Activated CD4-positive, alpha-beta T cell treated with anti-CD3 and anti-CD28 coated beads for 36 hours (primary cell): ENCODE measurements around the gene NRL. TPM values are rescaled to one million over a fixed set of nuclear protein-coding genes. Genes with fewer than 3 reads are reported as not detected.

Experiments
- ATAC-seq: fragments of 200-7000 bp; cut with Tn5 transposase; one replicate; pipeline ENCODE4 v1.10.0; 2021; ENCODE audit warnings: mild to moderate bottlenecking, moderate library complexity
- CTCF ChIA-PET: fragments of 350-600 bp; sonication (Branson Sonifier 250); formaldehyde crosslinking; loops from one replicate; lab custom pipeline; 2021; ENCODE audit warnings: antibody characterized with exemption; lab: Charles Lee
- POLR2A ChIA-PET: fragments of 350-600 bp; sonication (Branson Sonifier 250); formaldehyde crosslinking; loops from one replicate; lab custom pipeline; 2021; ENCODE audit warnings: antibody characterized with exemption, inconsistent platforms; lab: Charles Lee
- DNase-seq: peaks from one replicate; pipeline ENCODE4 v3.0.0-alpha.2; 2020
- H3K27ac Mint-ChIP-seq: one replicate; pipeline ENCODE4 v1.8.0; 2021; ENCODE audit warnings: mixed read lengths
- H3K27me3 Mint-ChIP-seq: one replicate; pipeline ENCODE4 v1.8.0; 2021; ENCODE audit warnings: mixed read lengths
- H3K36me3 Mint-ChIP-seq: one replicate; pipeline ENCODE4 v1.8.0; 2021; ENCODE audit warnings: low read depth, mixed read lengths
- H3K4me1 Mint-ChIP-seq: one replicate; pipeline ENCODE4 v1.8.0; 2021; ENCODE audit warnings: mixed read lengths
- H3K4me3 Mint-ChIP-seq: one replicate; pipeline ENCODE4 v1.8.0; 2021; ENCODE audit warnings: mild to moderate bottlenecking, moderate library complexity, mixed read lengths
- H3K9me3 Mint-ChIP-seq: one replicate; pipeline ENCODE4 v1.8.0; 2021; ENCODE audit warnings: low read depth, mixed read lengths
- intact Hi-C, 2 experiments: fragments of 100-400 bp; cut with DNase I in 1 of 2; cut with micrococcal nuclease in 1 of 2; formaldehyde crosslinking; loops; one replicate each; pipeline versions ENCODE4 v1.14.2 to v1.15.1; 2022 to 2024; cut with DNase I, micrococcal nuclease
- total RNA-seq, 2 experiments: library from RNA; stranded (reverse); gene quantifications; one replicate each; pipeline ENCODE4 v1.2.3, GENCODE V29; 2021

NRL gene
- total RNA-seq, 2 experiments from 2014 or later: 1.5 to 1.6 TPM

DNA sequence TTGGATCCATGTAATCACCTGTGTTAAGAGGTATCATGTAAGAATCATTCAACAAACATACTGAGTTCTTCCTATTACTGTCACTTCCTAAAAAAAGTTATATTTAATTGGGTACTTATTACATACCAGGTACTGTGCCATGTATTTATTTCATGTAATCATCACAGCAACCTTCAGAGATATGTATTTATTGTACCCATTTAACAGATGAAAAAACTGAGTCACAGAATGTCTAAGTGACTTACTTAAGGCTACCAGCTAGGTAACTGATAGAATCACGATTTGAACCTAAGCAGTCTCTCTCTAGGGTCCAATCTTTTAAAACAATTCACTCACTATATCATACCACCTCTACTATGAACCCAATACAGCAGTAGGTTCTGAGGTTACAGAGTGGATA, 29.7 kb upstream of the NRL start:
- no peak for ATAC-seq
- peaks cover 72% of the 10 kb centered on the region for H3K36me3 Mint-ChIP-seq
- H3K4me3 Mint-ChIP-seq: peak overlapping the region; percentile 94
- ChIA-PET CTCF (interaction anchor here (0.8 to 2.6 kb wide), 2 partner anchors 17 to 30 kb away, joined by 3 to 16 read pairs; partner anchors contain the start of gene IRF9), POLR2A (interaction anchor here (1.3 to 4.1 kb wide), 3 partner anchors 16 to 30 kb away, joined by 3 to 36 read pairs (median 3); partner anchors contain the start of gene IRF9)
- peak overlapping the region; percentile 97 for H3K27ac Mint-ChIP-seq
- intact Hi-C loops: loop anchor here in 1 of 2 experiments (10.0 kb wide), 3 partner anchors 680 to 1110 kb away; partner anchors contain the start of genes ACIN1, C14orf119, NGDN and PSMB5
- no peaks in the 10 kb centered on the region for H3K27me3 Mint-ChIP-seq
- DNase-seq: no peak
- H3K9me3 Mint-ChIP-seq: no peaks in the 10 kb centered on the region
- H3K4me1 Mint-ChIP-seq: peaks cover 57% of the 10 kb centered on the region

DNA sequence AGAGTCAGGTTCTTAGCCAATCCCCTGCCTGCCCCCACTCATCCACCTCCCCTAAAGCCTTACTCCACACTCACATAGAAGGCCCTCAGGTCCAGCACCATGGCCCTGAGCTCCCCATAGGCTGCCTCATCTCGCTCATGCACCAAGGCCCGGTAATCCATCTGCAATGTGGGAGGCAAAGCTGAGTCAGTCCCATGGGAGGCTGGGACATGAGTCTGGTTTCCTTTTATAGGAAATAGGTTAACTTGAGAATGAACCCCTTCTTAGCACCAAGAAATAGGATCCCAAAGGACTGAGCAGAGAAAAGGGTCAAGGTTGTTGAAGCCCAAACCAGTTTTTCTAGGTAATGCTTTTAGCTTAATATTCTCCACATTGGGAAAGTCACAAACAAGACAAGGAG, 28.8 kb upstream of the NRL start:
- H3K36me3 Mint-ChIP-seq: peaks cover 74% of the 10 kb centered on the region
- ChIA-PET POLR2A (interaction anchor here (1.3 kb wide), 2 partner anchors 17 to 29 kb away, joined by 3 read pairs; partner anchors contain the start of gene IRF9), CTCF (interaction anchor here (0.7 to 2.6 kb wide), 4 partner anchors 17 to 164 kb away, joined by 3 to 16 read pairs (median 4); partner anchors contain the start of genes CIDEB, DCAF11, IRF9 and NRL)
- peak overlapping the region; percentile 19 for H3K27ac Mint-ChIP-seq
- H3K27me3 Mint-ChIP-seq: no peaks in the 10 kb centered on the region
- no peak for ATAC-seq
- DNase-seq: no peak
- H3K9me3 Mint-ChIP-seq: no peaks in the 10 kb centered on the region
- peaks cover 57% of the 10 kb centered on the region for H3K4me1 Mint-ChIP-seq
- intact Hi-C loops: loop anchor here in 1 of 2 experiments (10.0 kb wide), 3 partner anchors 679 to 1109 kb away; partner anchors contain the start of genes ACIN1, C14orf119, NGDN and PSMB5
- H3K4me3 Mint-ChIP-seq: no peak overlapping the region

DNA sequence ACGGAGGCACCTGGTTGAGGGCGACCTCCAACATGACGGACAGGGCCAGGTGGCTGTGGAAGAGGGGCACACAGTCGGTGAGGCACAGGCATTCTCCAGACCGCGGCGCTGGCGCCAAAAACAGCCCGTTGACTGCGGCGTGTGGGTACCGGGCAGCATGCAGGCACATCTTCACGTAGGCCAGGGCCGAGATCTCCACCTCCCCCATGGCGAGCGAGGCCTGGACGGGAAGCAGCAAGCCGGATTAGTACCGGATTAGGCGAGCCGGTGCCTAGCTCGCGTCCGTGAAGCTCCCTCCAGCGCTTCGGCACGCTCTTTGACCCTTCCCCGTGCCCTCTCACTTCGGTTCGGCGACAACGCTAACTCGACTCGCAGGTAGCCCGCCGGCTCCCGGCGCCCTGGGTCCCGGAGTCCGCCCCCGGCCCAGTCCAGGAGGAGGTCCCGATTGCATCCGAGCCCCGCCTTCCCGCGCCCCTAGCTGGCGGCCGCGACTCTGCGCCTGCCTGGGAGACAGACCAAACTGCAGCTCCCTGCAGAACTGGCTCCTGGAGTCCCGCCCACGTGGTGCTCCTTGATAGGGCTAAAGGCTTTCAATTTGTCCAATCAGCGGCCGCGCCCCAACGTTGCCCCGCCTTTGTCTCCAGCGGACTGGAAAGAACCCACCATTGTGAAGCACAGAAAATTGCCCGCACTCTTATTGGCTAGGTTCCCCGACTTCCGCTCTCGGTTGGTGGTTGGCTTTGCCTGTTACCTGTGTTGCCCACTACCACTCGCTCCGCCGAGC, 26.5 kb upstream of the NRL start, which contains the start of gene EMC9:
EMC9 (minus strand) TSS at position 495 of the 784 bp plus-strand sequence; CDS start at position 208, 287 bp downstream.
- no peaks in the 10 kb centered on the region for H3K9me3 Mint-ChIP-seq
- peaks cover 66% of the 10 kb centered on the region for H3K4me1 Mint-ChIP-seq
- peaks cover 84% of the 10 kb centered on the region for H3K36me3 Mint-ChIP-seq
- intact Hi-C loops: loop anchor here (1.0 to 10.0 kb wide), 13 partner anchors 20 to 1106 kb away; partner anchors contain the start of genes DCAF11 (in 2 of the 2), GMPR2 (in 2 of the 2), IRF9 (in 2 of the 2) and NEDD8 (in 2 of the 2)
- peak within 1 kb of the TSS; percentile 97 for H3K27ac Mint-ChIP-seq
- peak; percentile 100 for DNase-seq
- no peaks in the 10 kb centered on the region for H3K27me3 Mint-ChIP-seq
- CTCF ChIA-PET: interaction anchor here (0.5 to 1.6 kb wide), 9 partner anchors 20 to 167 kb away, joined by 3 to 15 read pairs (median 3); partner anchors contain the start of genes CIDEB, DCAF11, IRF9 and NRL
- POLR2A ChIA-PET: interaction anchor here (0.6 to 1.9 kb wide), 14 partner anchors 10 to 289 kb away, joined by 3 to 19 read pairs (median 5); partner anchors contain the start of genes CHMP4A, DCAF11, IRF9 and KHNYN
- peak within 1 kb of the TSS; percentile 88 for H3K4me3 Mint-ChIP-seq
- ATAC-seq: peak; percentile 87

DNA sequence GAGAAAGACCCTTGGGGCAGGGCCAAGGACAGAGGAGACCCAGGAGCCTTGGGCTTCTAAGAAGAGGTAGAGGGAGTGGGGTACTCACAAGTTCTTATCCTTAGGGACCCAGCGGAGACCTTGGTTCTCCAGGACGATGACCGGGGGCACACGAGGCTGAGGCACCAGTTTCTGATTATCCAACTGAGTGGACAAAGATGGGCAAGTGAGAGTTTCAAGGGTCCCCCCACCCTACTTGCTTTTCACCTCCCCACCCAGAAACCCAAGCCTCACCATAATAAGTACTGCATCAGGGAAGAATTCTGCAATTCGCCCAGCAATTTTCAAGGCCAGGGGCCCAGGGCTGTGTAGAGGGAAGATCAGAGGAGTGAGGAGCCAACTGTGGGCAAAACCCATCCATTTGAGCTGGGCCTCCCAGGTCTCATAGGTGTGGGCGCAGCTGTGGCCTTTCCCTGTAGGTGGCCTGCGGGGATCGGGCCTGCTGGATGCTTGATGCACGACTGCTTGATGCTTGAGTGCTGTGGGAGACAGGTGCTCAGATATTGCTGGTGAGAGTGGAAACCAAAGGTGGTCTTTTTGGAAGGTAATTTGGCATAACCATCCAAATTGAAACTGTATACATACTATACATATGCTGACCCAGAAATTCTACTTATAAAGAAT, 24.7 kb upstream of the NRL start:
- H3K4me3 Mint-ChIP-seq: peak overlapping the region; percentile 88
- peak overlapping the region; percentile 78 for H3K27ac Mint-ChIP-seq
- peaks cover 59% of the 10 kb centered on the region for H3K4me1 Mint-ChIP-seq
- POLR2A ChIA-PET: interaction anchor here (1.1 kb wide), 2 partner anchors 8 to 25 kb away, joined by 3 to 4 read pairs; partner anchors contain the start of genes DCAF11, NRL and RNF31
- H3K36me3 Mint-ChIP-seq: peaks cover 67% of the 10 kb centered on the region
- CTCF ChIA-PET: interaction anchor here (0.7 to 2.5 kb wide), 3 partner anchors 31 to 36 kb away, joined by 3 to 9 read pairs (median 4); no protein-coding TSS in a partner anchor
- intact Hi-C loops: loop anchor here in 1 of 2 experiments (5.0 kb wide), 1 partner anchor 293 kb away; no protein-coding TSS in a partner anchor
- no peaks in the 10 kb centered on the region for H3K9me3 Mint-ChIP-seq
- H3K27me3 Mint-ChIP-seq: no peaks in the 10 kb centered on the region
- DNase-seq (peak; percentile 61), ATAC-seq (no peak)

DNA sequence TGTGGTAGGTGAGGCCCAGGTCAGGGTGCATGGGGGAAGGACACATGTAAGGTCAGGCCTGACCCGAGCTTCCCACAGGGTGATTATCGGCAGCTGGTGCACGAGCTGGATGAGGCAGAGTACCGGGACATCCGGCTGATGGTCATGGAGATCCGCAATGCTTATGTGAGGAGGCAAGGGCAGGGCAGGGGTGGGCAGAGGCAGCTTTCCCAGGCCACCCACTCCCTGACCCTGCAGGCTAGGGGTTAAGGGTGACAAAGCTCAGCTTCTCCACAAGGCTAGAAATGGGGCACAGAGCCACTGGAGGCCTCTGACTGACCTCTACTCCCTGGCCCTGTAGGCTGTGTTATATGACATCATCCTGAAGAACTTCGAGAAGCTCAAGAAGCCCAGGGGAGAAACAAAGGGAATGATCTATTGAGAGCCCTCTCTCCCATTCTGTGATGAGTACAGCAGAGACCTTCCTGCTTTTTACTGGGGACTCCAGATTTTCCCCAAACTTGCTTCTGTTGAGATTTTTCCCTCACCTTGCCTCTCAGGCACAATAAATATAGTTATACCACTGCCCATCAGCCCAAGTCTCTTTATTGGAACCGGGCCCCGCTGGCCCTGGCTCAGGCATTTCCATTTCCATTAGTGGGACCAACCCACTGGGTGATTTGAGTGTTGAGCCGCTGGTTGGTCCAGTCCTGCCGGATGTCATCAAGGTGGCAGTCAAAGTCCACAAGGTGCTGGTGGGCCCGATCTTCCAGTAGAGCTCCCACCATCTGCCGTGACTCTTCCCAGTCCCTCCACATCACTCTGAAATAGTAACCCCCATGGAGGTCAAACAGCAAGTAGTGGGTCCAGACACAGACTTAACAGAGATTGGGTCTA, 23.9 kb upstream of the NRL start:
- no peak for DNase-seq
- no peak for ATAC-seq
- intact Hi-C loops: loop anchor here in 1 of 2 experiments (5.0 kb wide), 1 partner anchor 294 kb away; no protein-coding TSS in a partner anchor
- H3K9me3 Mint-ChIP-seq: no peaks in the 10 kb centered on the region
- CTCF ChIA-PET: interaction anchor here (0.7 to 2.5 kb wide), 5 partner anchors 8 to 36 kb away, joined by 3 to 14 read pairs (median 5); partner anchors contain the start of genes IRF9, PSME2 and RNF31
- peaks cover 52% of the 10 kb centered on the region for H3K4me1 Mint-ChIP-seq
- peak overlapping the region; percentile 88 for H3K4me3 Mint-ChIP-seq
- H3K27ac Mint-ChIP-seq: peak overlapping the region; percentile 78
- POLR2A ChIA-PET: interaction anchor here (0.7 to 1.1 kb wide), 2 partner anchors 8 to 46 kb away, joined by 3 read pairs; partner anchors contain the start of gene RNF31
- H3K36me3 Mint-ChIP-seq: peaks cover 62% of the 10 kb centered on the region
- H3K27me3 Mint-ChIP-seq: no peaks in the 10 kb centered on the region

DNA sequence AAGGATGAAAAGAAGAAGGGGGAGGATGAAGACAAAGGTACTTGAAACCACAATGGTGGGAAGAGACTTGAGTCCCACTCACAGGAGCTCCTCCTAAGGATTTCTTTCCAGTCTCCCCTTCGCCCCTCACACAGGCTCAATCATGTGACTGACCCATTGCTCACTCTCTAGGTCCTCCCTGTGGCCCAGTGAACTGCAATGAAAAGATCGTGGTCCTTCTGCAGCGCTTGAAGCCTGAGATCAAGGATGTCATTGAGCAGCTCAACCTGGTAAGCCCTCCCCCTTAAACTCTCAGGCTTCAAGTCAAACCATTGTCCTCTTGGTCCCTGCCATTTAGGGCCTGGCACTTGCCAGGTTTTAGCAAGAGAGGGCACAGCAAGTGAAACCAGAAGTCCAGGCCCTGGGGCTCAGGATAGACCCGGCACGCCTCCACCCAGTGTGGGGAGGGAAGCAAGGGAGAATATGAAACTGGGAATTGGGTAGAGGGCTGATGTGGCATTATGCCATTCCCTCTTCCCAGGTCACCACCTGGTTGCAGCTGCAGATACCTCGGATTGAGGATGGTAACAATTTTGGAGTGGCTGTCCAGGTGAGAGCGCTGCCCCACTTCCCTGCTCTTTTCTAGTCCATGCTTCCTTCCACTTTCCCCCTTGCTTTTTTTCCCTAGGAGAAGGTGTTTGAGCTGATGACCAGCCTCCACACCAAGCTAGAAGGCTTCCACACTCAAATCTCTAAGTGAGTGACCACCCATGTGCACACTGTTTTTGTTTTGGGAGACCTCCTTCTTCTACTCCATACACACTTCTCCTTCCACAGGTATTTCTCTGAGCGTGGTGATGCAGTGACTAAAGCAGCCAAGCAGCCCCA, 23.0 kb upstream of the NRL start:
- intact Hi-C loops: loop anchor here in 1 of 2 experiments (5.0 kb wide), 1 partner anchor 295 kb away; no protein-coding TSS in a partner anchor
- H3K4me1 Mint-ChIP-seq: peaks cover 48% of the 10 kb centered on the region

DNA sequence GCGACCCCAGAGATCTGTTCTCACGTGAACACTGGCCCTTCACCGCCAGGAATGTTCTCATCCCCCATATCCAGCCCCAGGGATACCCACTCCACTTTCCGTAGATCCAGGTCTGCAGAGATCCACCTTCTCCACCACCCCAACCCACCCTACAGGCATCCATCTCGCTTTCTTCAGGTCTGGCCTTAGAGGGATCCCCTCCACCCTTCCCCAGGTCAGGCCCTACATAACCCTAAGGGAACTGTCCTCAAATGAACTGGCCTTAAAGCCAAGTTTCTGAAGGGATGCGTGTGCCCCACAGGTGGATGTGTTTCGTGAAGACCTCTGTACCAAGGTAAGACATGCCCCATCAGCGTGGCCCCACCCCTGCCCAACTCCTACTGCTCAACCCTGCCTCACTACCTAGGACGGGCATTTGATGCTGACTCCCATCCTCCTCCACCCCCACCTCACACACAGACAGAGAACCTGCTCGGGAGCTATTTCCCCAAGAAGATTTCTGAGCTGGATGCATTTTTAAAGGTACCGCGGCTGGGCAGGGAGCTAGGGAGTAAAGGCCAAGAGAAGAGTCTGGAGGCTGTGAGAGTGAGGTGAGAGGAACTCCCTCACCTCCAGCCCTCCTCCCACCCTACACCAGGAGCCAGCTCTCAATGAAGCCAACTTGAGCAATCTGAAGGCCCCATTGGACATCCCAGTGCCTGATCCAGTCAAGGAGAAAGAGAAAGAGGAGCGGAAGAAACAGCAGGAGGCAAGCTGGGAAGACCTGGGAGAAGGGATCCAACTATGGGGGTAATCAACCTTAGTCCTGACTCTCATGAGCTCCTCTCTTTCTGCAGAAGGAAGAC, 22.2 kb upstream of the NRL start:
- no peak for ATAC-seq
- CTCF ChIA-PET: interaction anchor here (0.7 to 2.5 kb wide), 9 partner anchors 10 to 299 kb away, joined by 3 to 14 read pairs (median 5); partner anchors contain the start of genes CIDEB, DCAF11, IRF9 and MDP1
- peak; percentile 44 for DNase-seq
- POLR2A ChIA-PET: interaction anchor here (0.6 to 3.1 kb wide), 7 partner anchors 9 to 1374 kb away, joined by 3 to 35 read pairs (median 4); partner anchors contain the start of genes DCAF11, IRF9, NRL and PSME2
- intact Hi-C loops: loop anchor here (1.0 to 5.0 kb wide), 9 partner anchors 9 to 295 kb away; partner anchors contain the start of genes DCAF11 (in 2 of the 2), IPO4 (in 2 of the 2), NRL (in 2 of the 2) and CHMP4A (in 1 of the 2)
- Mint-ChIP-seq H3K9me3 (no peaks in the 10 kb centered on the region), H3K27ac (peak overlapping the region; percentile 91), H3K4me1 (peaks cover 50% of the 10 kb centered on the region), H3K36me3 (peaks cover 47% of the 10 kb centered on the region), H3K27me3 (no peaks in the 10 kb centered on the region), H3K4me3 (peak overlapping the region; percentile 92)

More for the DNA sequence above, 23.0 kb upstream of the NRL start:
- ChIA-PET CTCF (interaction anchor here (0.7 to 2.5 kb wide), 7 partner anchors 9 to 299 kb away, joined by 3 to 14 read pairs (median 5); partner anchors contain the start of genes DCAF11, IRF9, MDP1 and NRL), POLR2A (interaction anchor here (0.6 to 3.1 kb wide), 6 partner anchors 9 to 47 kb away, joined by 3 to 35 read pairs (median 6); partner anchors contain the start of genes DCAF11, NRL, PSME2 and RNF31)
- Mint-ChIP-seq H3K4me3 (peak overlapping the region; percentile 92), H3K27me3 (no peaks in the 10 kb centered on the region), H3K9me3 (no peaks in the 10 kb centered on the region), H3K27ac (peak overlapping the region; percentile 91), H3K36me3 (peaks cover 53% of the 10 kb centered on the region)
- DNase-seq: no peak
- no peak for ATAC-seq
